Mesodermal cell (in vitro differentiated cells): ENCODE results near the gene LRRIQ4.

Source experiments
- H3K27ac ChIP-seq: 2 replicates; pipeline ENCODE4 v1.7.0; 2013; ENCODE audit warnings: mild to moderate bottlenecking, low read depth, low read length, moderate library complexity; ENCODE audit not compliant: severe bottlenecking
- H3K36me3 ChIP-seq: 2 replicates; pipeline ENCODE4 v1.7.1; 2013; ENCODE audit warnings: mild to moderate bottlenecking, low read length, moderate library complexity; ENCODE audit not compliant: control insufficient read depth, insufficient read depth
- H3K4me1 ChIP-seq: one replicate; pipeline ENCODE4 v1.7.1; 2013; ENCODE audit warnings: mild to moderate bottlenecking, low read length; ENCODE audit not compliant: insufficient read depth, control insufficient read depth, poor library complexity, severe bottlenecking
- H3K4me3 ChIP-seq: 2 replicates; pipeline ENCODE4 v1.7.0; 2013; ENCODE audit warnings: low read length, control low read depth, mild to moderate bottlenecking; ENCODE audit not compliant: insufficient read depth, poor library complexity, severe bottlenecking; ENCODE audit errors: extremely low read depth
- H3K9me3 ChIP-seq: 2 replicates; pipeline ENCODE4 v1.7.1; 2013; ENCODE audit warnings: mild to moderate bottlenecking, low read length, moderate library complexity; ENCODE audit not compliant: control insufficient read depth
- WGBS, 2 experiments: methylation state at CpG; one replicate each; pipeline ENCODE4 v1.1.5; 2013; ENCODE audit warnings: missing lambda C conversion rate in 2 of 2; ENCODE audit not compliant: insufficient coverage in 2 of 2; 5-methylcytosine and 5-hydroxymethylcytosine counted together

The LRRIQ4 gene

GRCh38 chr3:169777822-169778221 is 34.8 kb upstream of the LRRIQ4 start:
- Histone ChIP-seq H3K9me3 (no peaks in the 10 kb centered on the region), H3K4me3 (no peak overlapping the region), H3K27ac (no peak overlapping the region), H3K36me3 (peaks cover 78% of the 10 kb centered on the region), H3K4me1 (peaks cover 10% of the 10 kb centered on the region)
- WGBS, 2 experiments, result 70 to 75% methylated on average over 4 of the region's 4 CpGs

GRCh38 chr3:169780742-169781141 is 31.9 kb upstream of the LRRIQ4 start:
- Histone ChIP-seq H3K9me3 (no peaks in the 10 kb centered on the region), H3K4me1 (no peaks in the 10 kb centered on the region), H3K36me3 (peaks cover 83% of the 10 kb centered on the region), H3K4me3 (no peak overlapping the region), H3K27ac (no peak overlapping the region)
- WGBS, 2 experiments, result 93 to 100% methylated on average over 1 to 2 of the region's 2 CpGs

- H3K4me3 ChIP-seq, result no peak overlapping the region
- peaks cover 83% of the 10 kb centered on the region for H3K36me3 ChIP-seq
- 91 to 92% methylated on average over 4 of the region's 4 CpGs for WGBS, 2 experiments
- no peaks in the 10 kb centered on the region for H3K9me3 ChIP-seq
- no peaks in the 10 kb centered on the region for H3K4me1 ChIP-seq
- no peak overlapping the region for H3K27ac ChIP-seq
Observed at GRCh38 chr3:169781209-169781855, 31.3 kb upstream of the LRRIQ4 start.

- Histone ChIP-seq H3K36me3 (peaks cover 47% of the 10 kb centered on the region), H3K4me3 (no peak overlapping the region), H3K9me3 (no peaks in the 10 kb centered on the region), H3K27ac (no peak overlapping the region), H3K4me1 (no peaks in the 10 kb centered on the region)
- WGBS, 2 experiments, result no CpG with 5 or more reads among the region's 4 CpGs
Observed at GRCh38 chr3:169787120-169787519, 25.6 kb upstream of the LRRIQ4 start.

- Histone ChIP-seq H3K27ac (no peak overlapping the region), H3K4me1 (no peaks in the 10 kb centered on the region), H3K36me3 (peaks cover 47% of the 10 kb centered on the region), H3K4me3 (no peak overlapping the region), H3K9me3 (no peaks in the 10 kb centered on the region)
- no CpG with 5 or more reads among the region's 1 CpG for WGBS, 2 experiments
Observed at GRCh38 chr3:169787791-169788190, 24.9 kb upstream of the LRRIQ4 start.

GRCh38 chr3:169790219-169790618 is 22.5 kb upstream of the LRRIQ4 start:
- H3K36me3 ChIP-seq, result peaks cover 42% of the 10 kb centered on the region

GRCh38 chr3:169790687-169791429 is 21.8 kb upstream of the LRRIQ4 start:
- 86 to 100% methylated on average over 1 to 2 of the region's 4 CpGs for WGBS, 2 experiments
- H3K36me3 ChIP-seq, result peaks cover 36% of the 10 kb centered on the region

More at GRCh38 chr3:169790219-169790618, 22.5 kb upstream of the LRRIQ4 start:
- H3K27ac ChIP-seq, result no peak overlapping the region
- H3K4me3 ChIP-seq, result no peak overlapping the region
- H3K9me3 ChIP-seq, result no peaks in the 10 kb centered on the region
- H3K4me1 ChIP-seq, result no peaks in the 10 kb centered on the region

GRCh38 chr3:169792359-169792758 is 20.3 kb upstream of the LRRIQ4 start:
- H3K27ac ChIP-seq, result no peak overlapping the region
- H3K4me1 ChIP-seq, result no peaks in the 10 kb centered on the region
- H3K9me3 ChIP-seq, result no peaks in the 10 kb centered on the region
- H3K36me3 ChIP-seq, result peaks cover 24% of the 10 kb centered on the region
- WGBS, 2 experiments, result 80 to 91% methylated on average over 1 of the region's 1 CpG
- no peak overlapping the region for H3K4me3 ChIP-seq

More at GRCh38 chr3:169790687-169791429, 21.8 kb upstream of the LRRIQ4 start:
- Histone ChIP-seq H3K4me1 (no peaks in the 10 kb centered on the region), H3K27ac (no peak overlapping the region), H3K9me3 (no peaks in the 10 kb centered on the region), H3K4me3 (no peak overlapping the region)

GRCh38 chr3:169804681-169805080 is 8.0 kb upstream of the LRRIQ4 start:
- H3K27ac ChIP-seq, result no peak overlapping the region
- WGBS, 2 experiments, result no CpG with 5 or more reads among the region's 3 CpGs

GRCh38 chr3:169809230-169809795 is 3.4 kb upstream of the LRRIQ4 start:
- no peak overlapping the region for H3K27ac ChIP-seq
- H3K36me3 ChIP-seq, result no peaks in the 10 kb centered on the region
- no peak overlapping the region for H3K4me3 ChIP-seq
- H3K9me3 ChIP-seq, result peaks cover 5% of the 10 kb centered on the region
- 81 to 83% methylated on average over 1 to 2 of the region's 2 CpGs for WGBS, 2 experiments
- peaks cover 6% of the 10 kb centered on the region for H3K4me1 ChIP-seq

More at GRCh38 chr3:169804681-169805080, 8.0 kb upstream of the LRRIQ4 start:
- H3K36me3 ChIP-seq, result no peaks in the 10 kb centered on the region
- no peak overlapping the region for H3K4me3 ChIP-seq
- H3K4me1 ChIP-seq, result no peaks in the 10 kb centered on the region
- H3K9me3 ChIP-seq, result no peaks in the 10 kb centered on the region
